Ishikawa (cell line): Measurements from ENCODE around the gene PCDH19.

Experiments used
- CEBPB ChIP-seq: IDR thresholded peaks from 2 replicates; pipeline ENCODE4 v1.6.1; 2012
- EP300 ChIP-seq: IDR thresholded peaks from 2 replicates; pipeline ENCODE4 v1.6.1; 2012; ENCODE audit warnings: borderline replicate concordance
- NFIC ChIP-seq: IDR thresholded peaks from 2 replicates; pipeline ENCODE4 v1.6.1; 2012
- RAD21 ChIP-seq: IDR thresholded peaks from 2 replicates; pipeline ENCODE4 v1.6.1; 2012; ENCODE audit warnings: low read depth
- TCF12 ChIP-seq: IDR thresholded peaks from 2 replicates; pipeline ENCODE4 v1.6.1; 2012; ENCODE audit warnings: low read depth
- TEAD4 ChIP-seq: IDR thresholded peaks from 2 replicates; pipeline ENCODE4 v1.6.1; 2012
- TF ChIP-seq, protein P1 (sequence below): IDR thresholded peaks from 2 replicates; pipeline ENCODE4 v1.6.1; 2012
- TF ChIP-seq, protein P2 (sequence below): IDR thresholded peaks from 2 replicates; pipeline ENCODE4 v1.6.1; 2012; ENCODE audit warnings: low read depth, mild to moderate bottlenecking
- TF ChIP-seq, protein P3 (sequence below): IDR thresholded peaks from 2 replicates; pipeline ENCODE4 v1.6.1; 2012

DNA sequence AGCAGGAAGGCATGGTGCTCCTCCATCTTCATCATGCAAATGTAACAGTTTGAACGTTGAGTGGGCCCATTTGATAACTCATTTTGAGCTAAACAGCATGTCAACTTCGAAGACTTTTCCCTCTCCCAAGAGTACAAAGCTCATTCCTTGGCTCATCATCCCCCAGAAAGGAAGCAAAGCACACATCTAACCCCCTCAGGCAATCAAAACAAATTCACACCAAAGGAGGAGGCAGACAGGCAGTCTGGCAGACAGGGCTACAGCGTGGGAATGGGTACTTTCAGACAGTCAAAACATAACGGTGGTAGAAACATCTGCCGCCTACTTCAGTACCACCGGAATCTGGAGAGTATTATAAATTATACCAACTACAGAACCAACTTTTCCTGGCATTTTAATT lies 81.7 kb downstream of the PCDH19 start:
- TF ChIP-seq EP300 = no peak
- TF ChIP-seq, protein P1, sequence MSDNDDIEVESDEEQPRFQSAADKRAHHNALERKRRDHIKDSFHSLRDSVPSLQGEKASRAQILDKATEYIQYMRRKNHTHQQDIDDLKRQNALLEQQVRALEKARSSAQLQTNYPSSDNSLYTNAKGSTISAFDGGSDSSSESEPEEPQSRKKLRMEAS = no peak
- TF ChIP-seq NFIC = no peak
- TF ChIP-seq RAD21 = no peak
- TF ChIP-seq TEAD4 = no peak
- TF ChIP-seq, protein P2, sequence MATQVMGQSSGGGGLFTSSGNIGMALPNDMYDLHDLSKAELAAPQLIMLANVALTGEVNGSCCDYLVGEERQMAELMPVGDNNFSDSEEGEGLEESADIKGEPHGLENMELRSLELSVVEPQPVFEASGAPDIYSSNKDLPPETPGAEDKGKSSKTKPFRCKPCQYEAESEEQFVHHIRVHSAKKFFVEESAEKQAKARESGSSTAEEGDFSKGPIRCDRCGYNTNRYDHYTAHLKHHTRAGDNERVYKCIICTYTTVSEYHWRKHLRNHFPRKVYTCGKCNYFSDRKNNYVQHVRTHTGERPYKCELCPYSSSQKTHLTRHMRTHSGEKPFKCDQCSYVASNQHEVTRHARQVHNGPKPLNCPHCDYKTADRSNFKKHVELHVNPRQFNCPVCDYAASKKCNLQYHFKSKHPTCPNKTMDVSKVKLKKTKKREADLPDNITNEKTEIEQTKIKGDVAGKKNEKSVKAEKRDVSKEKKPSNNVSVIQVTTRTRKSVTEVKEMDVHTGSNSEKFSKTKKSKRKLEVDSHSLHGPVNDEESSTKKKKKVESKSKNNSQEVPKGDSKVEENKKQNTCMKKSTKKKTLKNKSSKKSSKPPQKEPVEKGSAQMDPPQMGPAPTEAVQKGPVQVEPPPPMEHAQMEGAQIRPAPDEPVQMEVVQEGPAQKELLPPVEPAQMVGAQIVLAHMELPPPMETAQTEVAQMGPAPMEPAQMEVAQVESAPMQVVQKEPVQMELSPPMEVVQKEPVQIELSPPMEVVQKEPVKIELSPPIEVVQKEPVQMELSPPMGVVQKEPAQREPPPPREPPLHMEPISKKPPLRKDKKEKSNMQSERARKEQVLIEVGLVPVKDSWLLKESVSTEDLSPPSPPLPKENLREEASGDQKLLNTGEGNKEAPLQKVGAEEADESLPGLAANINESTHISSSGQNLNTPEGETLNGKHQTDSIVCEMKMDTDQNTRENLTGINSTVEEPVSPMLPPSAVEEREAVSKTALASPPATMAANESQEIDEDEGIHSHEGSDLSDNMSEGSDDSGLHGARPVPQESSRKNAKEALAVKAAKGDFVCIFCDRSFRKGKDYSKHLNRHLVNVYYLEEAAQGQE = no peak
- no peak for TF ChIP-seq CEBPB
- no peak for TF ChIP-seq TCF12
- TF ChIP-seq, protein P3, sequence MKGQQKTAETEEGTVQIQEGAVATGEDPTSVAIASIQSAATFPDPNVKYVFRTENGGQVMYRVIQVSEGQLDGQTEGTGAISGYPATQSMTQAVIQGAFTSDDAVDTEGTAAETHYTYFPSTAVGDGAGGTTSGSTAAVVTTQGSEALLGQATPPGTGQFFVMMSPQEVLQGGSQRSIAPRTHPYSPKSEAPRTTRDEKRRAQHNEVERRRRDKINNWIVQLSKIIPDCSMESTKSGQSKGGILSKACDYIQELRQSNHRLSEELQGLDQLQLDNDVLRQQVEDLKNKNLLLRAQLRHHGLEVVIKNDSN = no peak
